Mesendoderm (in vitro differentiated cells): ENCODE measurements around the gene PARP14.

Experiments used
- DNase-seq: peaks from one replicate; pipeline ENCODE4 v3.0.0; 2013
- H2AK5ac ChIP-seq: 2 replicates; pipeline ENCODE4 v1.6.1; 2013; ENCODE audit warnings: low read length, inconsistent platforms
- H2BK120ac ChIP-seq: 2 replicates; pipeline ENCODE4 v1.6.1; 2013; ENCODE audit warnings: low read depth, mild to moderate bottlenecking, low read length, moderate library complexity, mixed read lengths
- H2BK15ac ChIP-seq: replicated peaks from 2 replicates; pipeline ENCODE4 v1.6.1; 2013; ENCODE audit warnings: low read depth, mild to moderate bottlenecking, moderate library complexity
- H2BK5ac ChIP-seq: 2 replicates; pipeline ENCODE4 v1.6.1; 2013; ENCODE audit warnings: low read length, inconsistent platforms
- H3K18ac ChIP-seq: 2 replicates; pipeline ENCODE4 v1.6.1; 2013; ENCODE audit warnings: mild to moderate bottlenecking, low read length, mixed read lengths
- H3K23ac ChIP-seq: one replicate; pipeline ENCODE4 v1.6.1; 2013; ENCODE audit warnings: low read length
- H3K27ac ChIP-seq: 2 replicates; pipeline ENCODE4 v1.5.1; 2013; ENCODE audit warnings: low read depth, mild to moderate bottlenecking, inconsistent platforms, low read length, moderate library complexity
- H3K27me3 ChIP-seq: 2 replicates; pipeline ENCODE4 v1.6.1; 2013; ENCODE audit warnings: low read length, control low read depth, mild to moderate bottlenecking, inconsistent platforms; ENCODE audit not compliant: insufficient read depth, poor library complexity
- H3K36me3 ChIP-seq: 2 replicates; pipeline ENCODE4 v1.6.1; 2013; ENCODE audit warnings: low read length, inconsistent platforms; ENCODE audit not compliant: control insufficient read depth, insufficient read depth
- H3K4ac ChIP-seq: one replicate; pipeline ENCODE4 v1.6.1; 2013; ENCODE audit warnings: low read depth, mild to moderate bottlenecking, low read length, moderate library complexity
- H3K4me1 ChIP-seq: 2 replicates; pipeline ENCODE4 v1.6.1; 2013; ENCODE audit warnings: low read depth, low read length, inconsistent platforms; ENCODE audit not compliant: control insufficient read depth
- H3K4me2 ChIP-seq: 2 replicates; pipeline ENCODE4 v1.6.1; 2013; ENCODE audit warnings: low read length
- H3K4me3 ChIP-seq: 2 replicates; pipeline ENCODE4 v1.5.1; 2013; ENCODE audit warnings: mild to moderate bottlenecking, low read length
- H3K56ac ChIP-seq: one replicate; pipeline ENCODE4 v1.6.1; 2013; ENCODE audit warnings: low read length
- H3K79me1 ChIP-seq: 2 replicates; pipeline ENCODE4 v1.6.1; 2013; ENCODE audit warnings: low read length, inconsistent platforms
- H3K79me2 ChIP-seq: 2 replicates; pipeline ENCODE4 v1.6.1; 2013; ENCODE audit warnings: mild to moderate bottlenecking, low read length; ENCODE audit not compliant: control insufficient read depth, insufficient read depth
- H3K9ac ChIP-seq: 2 replicates; pipeline ENCODE4 v1.6.1; 2013; ENCODE audit warnings: low read length, inconsistent platforms
- H4K5ac ChIP-seq: one replicate; pipeline ENCODE4 v1.6.1; 2013; ENCODE audit warnings: low read length
- H4K8ac ChIP-seq: one replicate; pipeline ENCODE4 v1.6.1; 2013; ENCODE audit warnings: low read depth, mild to moderate bottlenecking, control low read depth, low read length, moderate library complexity
- WGBS: extraction: QIAGEN DNeasy Blood & Tissue Kit; methylation state at CpG from one replicate; pipeline ENCODE4 v1.1.7; 2013; ENCODE audit warnings: low lambda C conversion rate, missing lambda C conversion rate; ENCODE audit not compliant: insufficient coverage; ENCODE audit errors: extremely low coverage; 5-methylcytosine and 5-hydroxymethylcytosine counted together

The PARP14 gene

DNA sequence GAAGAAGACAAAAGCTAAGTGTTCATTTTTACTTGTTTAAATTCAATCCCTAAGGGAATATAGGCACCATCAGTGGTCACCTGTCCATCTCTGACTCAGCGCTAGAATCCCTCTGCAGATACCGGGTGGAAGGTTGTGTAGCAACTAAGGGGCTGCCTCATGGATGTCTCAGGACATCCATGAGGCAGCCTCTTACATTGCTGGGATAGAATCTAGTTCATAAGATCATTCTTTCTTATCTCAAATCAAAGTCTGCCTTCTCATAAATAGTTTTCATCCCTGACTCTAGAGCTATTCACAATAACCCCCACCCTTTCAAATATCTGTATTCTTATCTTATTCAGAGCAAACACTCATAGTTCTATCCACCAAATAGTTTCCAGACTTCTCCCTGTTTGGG lies 74.9 kb downstream of the PARP14 start:
- Histone ChIP-seq H3K18ac (no peak overlapping the region), H4K5ac (no peak overlapping the region), H3K27me3 (no peaks in the 10 kb centered on the region), H3K4me2 (no peak overlapping the region), H3K79me2 (no peaks in the 10 kb centered on the region), H3K36me3 (no peaks in the 10 kb centered on the region), H2BK15ac (peak overlapping the region; percentile 19), H3K4ac (no peak overlapping the region), H3K4me1 (peaks cover under 1% of the 10 kb centered on the region), H3K9ac (no peak overlapping the region), H3K79me1 (no peaks in the 10 kb centered on the region), H4K8ac (no peak overlapping the region), H3K56ac (no peak overlapping the region), H3K4me3 (no peak overlapping the region), H2AK5ac (no peak overlapping the region), H3K27ac (no peak overlapping the region), H2BK5ac (no peak overlapping the region), H2BK120ac (no peak overlapping the region), H3K23ac (no peak overlapping the region)
- WGBS, result no CpG with 5 or more reads among the region's 2 CpGs
- no peak for DNase-seq

DNA sequence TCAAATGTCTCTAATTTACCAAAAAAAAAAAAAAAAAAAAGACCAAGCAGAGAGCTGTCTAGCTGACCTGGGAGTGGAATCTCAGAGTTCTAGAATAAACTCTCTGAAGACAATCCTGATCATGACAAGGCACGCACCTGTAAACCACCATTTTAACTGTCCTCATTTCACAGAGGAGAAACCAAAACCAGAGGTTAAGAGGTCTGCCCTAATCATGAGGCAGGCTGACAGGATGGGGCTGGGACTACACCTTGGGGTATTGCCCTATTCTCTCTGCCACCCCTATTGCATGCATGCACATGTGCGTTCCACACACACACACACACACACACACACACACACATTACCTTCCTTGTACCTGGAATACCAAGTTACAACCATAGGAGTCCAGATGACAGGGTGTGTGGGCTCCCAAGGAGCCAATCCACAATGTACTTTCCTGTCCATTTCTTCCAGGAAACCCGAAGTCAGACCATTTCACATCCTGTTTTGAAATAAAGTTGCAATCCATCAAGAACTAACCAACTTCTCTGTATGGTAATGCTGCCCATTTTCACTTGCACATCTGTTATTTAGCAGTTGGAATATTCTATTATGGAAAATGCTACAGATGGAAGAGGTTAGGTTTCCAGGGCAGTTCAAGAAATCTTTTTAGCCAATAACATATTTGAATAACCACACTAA lies 78.4 kb downstream of the PARP14 start:
- no peak overlapping the region for H2BK120ac ChIP-seq
- H2AK5ac ChIP-seq, result no peak overlapping the region
- no peak overlapping the region for H3K4me3 ChIP-seq
- H3K23ac ChIP-seq, result no peak overlapping the region
- no peak overlapping the region for H4K8ac ChIP-seq
- no peak overlapping the region for H2BK15ac ChIP-seq
- no peak overlapping the region for H3K9ac ChIP-seq
- H2BK5ac ChIP-seq, result no peak overlapping the region
- H3K4me1 ChIP-seq, result peaks cover 3% of the 10 kb centered on the region
- H3K79me1 ChIP-seq, result no peaks in the 10 kb centered on the region
- peak; percentile 9 for DNase-seq
- no CpG with 5 or more reads among the region's 3 CpGs for whole genome bisulfite sequencing
- no peaks in the 10 kb centered on the region for H3K27me3 ChIP-seq
- no peak overlapping the region for H3K56ac ChIP-seq
- no peak overlapping the region for H3K27ac ChIP-seq
- no peak overlapping the region for H3K4ac ChIP-seq
- no peak overlapping the region for H3K18ac ChIP-seq
- no peaks in the 10 kb centered on the region for H3K36me3 ChIP-seq
- no peak overlapping the region for H4K5ac ChIP-seq
- no peaks in the 10 kb centered on the region for H3K79me2 ChIP-seq
- H3K4me2 ChIP-seq, result no peak overlapping the region

DNA sequence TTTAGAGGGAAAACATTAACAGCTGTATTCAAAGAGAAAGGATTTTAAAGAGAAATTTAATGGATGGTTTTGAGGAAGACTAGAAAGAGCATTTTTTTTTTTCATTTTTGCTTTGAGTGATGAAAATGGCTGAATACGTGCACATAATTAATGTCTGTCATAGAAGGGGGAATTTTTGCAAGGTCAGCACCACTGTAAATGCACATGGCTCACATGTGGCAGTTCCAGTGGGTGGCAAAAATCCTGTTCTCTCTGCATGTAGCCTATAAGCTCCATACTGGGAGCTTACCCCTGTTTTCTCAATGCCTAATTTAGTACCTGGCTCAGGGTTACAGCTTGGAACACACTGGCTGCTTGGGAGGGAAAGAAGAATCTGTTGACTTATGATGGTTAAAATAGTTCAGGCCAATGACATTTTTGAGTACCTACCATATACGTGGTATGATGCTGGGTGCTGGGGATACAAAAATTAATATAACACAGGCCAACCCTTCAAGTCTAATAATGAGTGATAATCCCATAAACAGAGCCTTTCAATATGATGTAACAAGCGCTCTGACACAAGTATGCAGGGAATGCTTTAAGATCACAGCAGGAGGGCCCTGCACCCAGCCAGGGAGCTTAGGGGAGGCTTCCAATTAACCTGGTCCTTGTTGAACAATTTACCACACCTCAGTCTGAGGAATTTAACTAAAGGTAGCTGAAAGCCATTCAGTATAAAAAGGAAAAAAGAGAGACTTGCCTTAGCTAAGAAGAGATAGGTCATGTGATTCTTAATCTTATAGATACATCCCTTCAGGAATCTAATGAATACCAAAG lies 80.0 kb downstream of the PARP14 start:
- Histone ChIP-seq H2BK5ac (no peak overlapping the region), H2BK15ac (no peak overlapping the region), H3K27me3 (no peaks in the 10 kb centered on the region), H3K4ac (no peak overlapping the region), H3K27ac (peak overlapping the region; percentile 17), H2AK5ac (no peak overlapping the region), H4K8ac (no peak overlapping the region), H3K4me3 (no peak overlapping the region), H3K23ac (no peak overlapping the region), H3K56ac (no peak overlapping the region), H4K5ac (no peak overlapping the region), H3K4me1 (peaks cover 3% of the 10 kb centered on the region), H3K9ac (no peak overlapping the region), H3K4me2 (no peak overlapping the region), H3K18ac (no peak overlapping the region), H3K79me2 (no peaks in the 10 kb centered on the region), H3K36me3 (no peaks in the 10 kb centered on the region), H3K79me1 (no peaks in the 10 kb centered on the region), H2BK120ac (no peak overlapping the region)
- DNase-seq, result peak; percentile 90
- WGBS, result no CpG with 5 or more reads among the region's 3 CpGs

DNA sequence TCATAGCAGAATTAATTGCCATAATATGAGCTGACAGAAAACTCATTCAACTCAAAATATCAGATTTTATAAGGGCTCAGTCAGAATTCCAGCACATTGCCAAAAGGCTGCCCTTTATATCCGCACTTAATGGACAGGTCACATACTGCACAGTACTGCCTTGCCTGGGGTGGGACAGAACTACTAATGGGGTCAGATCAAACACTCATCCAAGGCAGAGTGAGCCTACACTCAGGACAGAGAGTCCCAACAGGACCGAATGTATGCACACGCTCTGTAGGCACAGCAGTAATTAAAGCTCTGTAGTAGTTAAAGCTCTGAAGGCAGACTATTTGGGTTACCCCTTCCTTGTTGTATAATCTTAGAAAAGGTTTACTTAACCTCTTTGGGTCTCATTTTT lies 85.8 kb downstream of the PARP14 start:
- no peaks in the 10 kb centered on the region for H3K36me3 ChIP-seq
- H3K79me2 ChIP-seq, result no peaks in the 10 kb centered on the region
- H3K56ac ChIP-seq, result no peak overlapping the region
- no peak overlapping the region for H3K4me3 ChIP-seq
- no peak overlapping the region for H3K27ac ChIP-seq
- H3K4ac ChIP-seq, result no peak overlapping the region
- H2BK5ac ChIP-seq, result no peak overlapping the region
- H2AK5ac ChIP-seq, result no peak overlapping the region
- no peaks in the 10 kb centered on the region for H3K79me1 ChIP-seq
- H3K4me2 ChIP-seq, result no peak overlapping the region
- no peak overlapping the region for H2BK15ac ChIP-seq
- no peak overlapping the region for H3K23ac ChIP-seq
- no peak for DNase-seq
- no peak overlapping the region for H4K5ac ChIP-seq
- H3K18ac ChIP-seq, result no peak overlapping the region
- H2BK120ac ChIP-seq, result no peak overlapping the region
- H3K9ac ChIP-seq, result no peak overlapping the region
- no CpG with 5 or more reads among the region's 3 CpGs for WGBS
- H4K8ac ChIP-seq, result no peak overlapping the region
- H3K27me3 ChIP-seq, result no peaks in the 10 kb centered on the region
- H3K4me1 ChIP-seq, result no peaks in the 10 kb centered on the region

DNA sequence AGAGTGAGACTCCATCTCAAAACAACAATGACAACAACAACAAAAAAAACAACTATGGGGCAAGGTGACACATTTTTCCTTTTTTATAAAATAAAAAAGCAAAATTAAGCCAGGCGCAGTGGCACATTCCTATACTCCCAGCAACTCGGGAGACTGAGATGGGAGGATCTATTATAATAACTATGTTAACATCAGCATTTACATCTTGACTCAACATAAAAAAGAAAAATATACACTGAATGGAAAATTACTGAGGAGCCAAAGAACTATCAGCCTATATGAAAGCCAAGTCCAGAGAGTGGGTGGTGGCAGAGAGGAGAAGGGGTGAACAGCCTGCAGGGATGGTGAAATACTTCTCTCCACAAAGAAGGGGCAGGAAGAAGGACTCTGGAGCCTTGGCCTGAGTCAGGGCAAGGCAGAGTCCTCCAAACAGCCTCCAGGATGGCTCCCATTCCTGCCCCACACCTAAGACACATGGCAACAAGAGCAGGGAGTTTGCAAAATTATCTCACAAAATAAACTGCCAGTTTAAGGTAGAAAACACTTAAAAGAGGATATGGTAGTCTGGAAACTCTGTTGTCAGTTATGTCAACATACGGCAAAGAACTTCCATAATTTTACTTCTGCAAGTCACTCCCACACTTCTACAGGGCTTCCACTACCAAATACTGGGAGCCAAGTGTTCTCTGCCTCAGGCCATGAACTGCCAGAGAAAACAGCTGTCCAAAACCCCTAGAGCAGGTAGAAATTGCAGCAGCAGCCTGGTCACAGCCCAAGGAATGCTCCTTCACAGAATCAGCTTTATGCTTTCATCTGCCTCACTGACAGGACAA lies 87.1 kb downstream of the PARP14 start:
- Histone ChIP-seq H3K27me3 (no peaks in the 10 kb centered on the region), H3K23ac (no peak overlapping the region), H3K4me2 (no peak overlapping the region), H3K79me1 (no peaks in the 10 kb centered on the region), H3K4ac (no peak overlapping the region), H3K4me1 (no peaks in the 10 kb centered on the region), H3K36me3 (no peaks in the 10 kb centered on the region), H2AK5ac (no peak overlapping the region), H2BK5ac (no peak overlapping the region), H3K9ac (no peak overlapping the region), H3K27ac (no peak overlapping the region), H3K4me3 (no peak overlapping the region), H3K18ac (no peak overlapping the region), H3K56ac (no peak overlapping the region), H4K5ac (no peak overlapping the region), H2BK120ac (no peak overlapping the region), H2BK15ac (no peak overlapping the region), H4K8ac (no peak overlapping the region), H3K79me2 (no peaks in the 10 kb centered on the region)
- DNase-seq, result peak; percentile 33
- WGBS, result no CpG with 5 or more reads among the region's 3 CpGs
